Measurements from ENCODE around the gene NR4A1.
A peak's percentile ranks its signal among the peaks of the same experiment; 100 is the strongest.

GRCh38 chr12:52032804-52033445 lies 18.3 kb upstream of the NR4A1 start:
- TF ChIP-seq CTCF (IDR thresholded peaks at IDR 0.05 in 2 of 3, conservative IDR thresholded peaks at IDR 0.05 in 1 of 3; ENCODE audit: control insufficient read depth in 2 of 3, extremely low read depth in 1 of 3, insufficient read depth in 1 of 3, low read depth in 3 of 3, low read length in 3 of 3), result no peak
- TF ChIP-seq BACH1 (IDR thresholded peaks at IDR 0.05; ENCODE audit: borderline replicate concordance), result 0 out of 2 replicates have a peak, but pooled peaks have one; percentile 35
- TF ChIP-seq JUNB (IDR thresholded peaks at IDR 0.05), result no peak
- TF ChIP-seq ZBTB33 (IDR thresholded peaks at IDR 0.05), result no peak
- no peak for TF ChIP-seq RBBP5 (conservative IDR thresholded peaks at IDR 0.05)
- peak; percentile 56; the same call in 1 of the 2 replicates for TF ChIP-seq CHD2 (IDR thresholded peaks at IDR 0.05; ENCODE audit: borderline replicate concordance, low read depth, low read length)
- TF ChIP-seq CBFB (IDR thresholded peaks at IDR 0.05; ENCODE audit: low read depth), result no peak
- TF ChIP-seq EP300 (IDR thresholded peaks at IDR 0.05; ENCODE audit: borderline replicate concordance in 1 of 2, control insufficient read depth in 1 of 2, low read depth in 2 of 2, low read length in 2 of 2), result no peak
- peak; percentile 62 for TF ChIP-seq POLR2A (IDR thresholded peaks at IDR 0.05; ENCODE audit: low read depth, low read length)
- no peak for TF ChIP-seq ESRRA (IDR thresholded peaks at IDR 0.05; ENCODE audit: low read length)
